HG03457 (cell line): Measurements from ENCODE around the gene TEC.
A peak's percentile ranks its signal among the peaks of the same experiment; 100 is the strongest.

Experiments used
- ATAC-seq: cut with Tn5 transposase; IDR thresholded peaks from one replicate; pipeline ENCODE4 v1.9.1; 2021; ENCODE audit warnings: moderate number of reproducible peaks; ENCODE audit not compliant: unreplicated experiment

The TEC gene

GRCh38 chr4:48269861-48270522, 354 bp upstream of the TEC start:
- peak; percentile 57 for ATAC-seq

DNA sequence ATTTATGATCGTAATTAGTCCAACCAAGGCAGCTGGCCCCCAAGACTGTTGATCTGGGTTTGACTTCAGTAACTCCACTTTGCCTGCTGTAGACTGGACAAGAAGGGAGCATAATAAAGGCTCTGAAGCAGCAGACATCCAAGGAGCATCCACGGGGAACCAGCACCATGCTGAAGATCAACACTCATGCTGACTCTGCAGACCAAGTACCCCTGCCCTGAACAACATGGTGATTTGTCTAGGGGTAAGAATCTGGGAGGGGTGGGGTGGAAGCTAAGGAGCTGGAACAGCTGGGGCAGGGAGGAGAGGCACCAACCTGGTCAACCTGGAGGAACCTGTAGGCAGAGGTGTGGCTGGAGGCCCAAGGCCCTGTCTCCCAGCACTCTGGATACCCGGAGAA, 2.1 kb downstream of the TEC start:
- no peak for ATAC-seq

DNA sequence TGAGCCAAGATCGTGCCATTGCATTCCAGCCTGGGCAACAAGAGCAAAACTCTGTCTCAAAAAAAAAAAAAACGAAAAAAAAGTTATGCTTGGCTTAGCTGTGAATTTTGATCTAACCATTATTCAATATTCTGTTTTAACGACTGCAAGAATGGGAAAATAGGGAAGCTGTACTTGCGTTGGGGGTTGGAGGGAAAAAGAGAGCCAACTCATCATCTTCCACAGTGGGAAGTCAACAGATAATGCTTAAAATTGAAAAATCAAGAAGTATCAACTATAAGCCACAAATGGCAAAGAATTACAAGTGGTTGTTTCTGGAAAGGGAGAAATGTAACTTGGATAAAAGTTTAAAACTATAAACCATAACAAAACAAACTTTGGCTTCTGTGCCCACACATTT, 2.9 kb downstream of the TEC start:
- ATAC-seq: no peak

GRCh38 chr4:48262926-48263325, 6.7 kb downstream of the TEC start:
- ATAC-seq: no peak

DNA sequence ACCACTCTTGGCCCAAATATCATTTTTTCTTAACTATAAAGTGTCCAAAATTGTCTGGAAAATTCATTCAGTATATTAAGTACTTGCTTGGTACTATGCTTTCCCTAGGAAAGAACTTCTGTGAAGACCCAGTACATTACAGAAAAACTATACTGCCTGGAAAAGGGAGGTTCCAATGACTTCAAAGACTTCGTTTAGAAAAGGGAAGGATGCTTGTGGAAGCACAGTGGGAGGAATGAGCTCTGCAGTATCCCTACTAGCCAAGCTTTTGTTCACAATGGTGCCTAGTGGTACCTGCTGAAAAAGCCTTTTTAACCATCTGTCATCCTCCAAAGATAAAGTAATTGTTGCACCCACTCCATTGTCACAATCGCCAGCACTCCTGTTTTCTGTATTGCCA, 7.2 kb downstream of the TEC start:
- no peak for ATAC-seq

- no peak for ATAC-seq
These were observed 8.4 kb downstream of the TEC start for GRCh38 chr4:48261281-48261680.

DNA sequence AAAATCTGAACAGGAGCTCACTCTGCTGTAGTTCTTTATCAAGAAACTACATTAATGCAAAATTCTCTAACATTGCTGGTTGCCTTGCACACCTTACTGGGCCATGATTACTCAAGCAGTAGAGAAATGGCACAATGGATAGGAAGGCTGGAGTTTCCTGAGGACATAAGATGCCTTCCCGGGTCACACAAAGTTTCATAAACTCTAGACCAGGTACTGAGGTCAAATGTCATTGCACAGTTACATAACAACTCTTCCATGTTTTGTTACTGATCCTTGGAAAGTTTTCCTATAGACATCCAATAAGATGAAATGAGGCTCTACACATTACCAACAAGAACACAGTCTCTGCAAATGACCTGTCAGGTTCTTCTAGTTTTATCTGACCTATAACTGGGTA, 9.9 kb downstream of the TEC start:
- ATAC-seq: no peak

DNA sequence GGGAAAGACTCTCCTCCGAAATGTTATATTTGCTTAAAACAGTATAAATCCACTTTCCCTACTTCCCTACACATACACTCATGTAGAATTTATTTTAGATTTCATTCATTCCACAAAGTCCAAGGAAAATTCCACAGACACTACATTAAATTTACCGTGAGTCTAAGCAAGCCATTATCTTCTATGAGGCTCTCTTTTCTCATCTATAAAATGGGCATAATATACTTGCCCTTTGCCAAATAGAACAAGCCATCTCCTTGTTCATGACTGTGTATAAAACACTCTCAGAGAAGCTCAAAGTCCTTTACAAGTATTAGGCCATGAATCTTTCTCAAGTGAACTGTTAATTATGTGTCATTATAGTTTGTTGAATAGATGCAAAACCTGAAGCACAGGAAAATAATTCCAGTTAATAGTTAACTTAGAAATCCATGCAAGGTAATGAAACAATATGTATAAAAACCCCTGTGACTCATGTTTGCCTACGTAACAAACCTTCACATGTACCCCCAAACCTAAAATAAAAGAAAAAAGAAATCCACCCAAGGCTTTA, 10.7 kb downstream of the TEC start:
- ATAC-seq: no peak

- no peak for ATAC-seq
These were observed 13.7 kb downstream of the TEC start for GRCh38 chr4:48255959-48256342.

- ATAC-seq: no peak
These were observed 14.3 kb downstream of the TEC start for GRCh38 chr4:48255072-48255958.

GRCh38 chr4:48254381-48255071, 15.1 kb downstream of the TEC start:
- no peak for ATAC-seq

DNA sequence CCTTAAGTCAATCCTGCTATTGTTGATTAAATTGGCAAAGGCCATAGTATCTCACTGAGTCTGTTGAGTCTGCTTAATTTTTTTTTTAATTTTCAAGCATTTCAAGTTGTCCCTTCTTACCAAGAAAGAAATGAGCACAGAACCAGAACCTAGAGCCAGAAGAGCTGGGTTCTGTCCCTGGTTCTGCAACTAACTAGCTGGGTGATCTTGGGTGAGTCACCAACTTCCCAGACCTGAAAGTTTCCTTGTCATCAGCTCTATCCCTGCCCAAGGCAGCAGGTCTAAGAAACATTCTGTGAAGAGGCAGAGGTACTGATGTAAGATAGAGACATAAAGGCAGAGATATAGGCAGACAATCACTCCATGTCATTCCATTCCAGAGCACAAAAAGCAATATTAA, 17.3 kb downstream of the TEC start:
- no peak for ATAC-seq

DNA sequence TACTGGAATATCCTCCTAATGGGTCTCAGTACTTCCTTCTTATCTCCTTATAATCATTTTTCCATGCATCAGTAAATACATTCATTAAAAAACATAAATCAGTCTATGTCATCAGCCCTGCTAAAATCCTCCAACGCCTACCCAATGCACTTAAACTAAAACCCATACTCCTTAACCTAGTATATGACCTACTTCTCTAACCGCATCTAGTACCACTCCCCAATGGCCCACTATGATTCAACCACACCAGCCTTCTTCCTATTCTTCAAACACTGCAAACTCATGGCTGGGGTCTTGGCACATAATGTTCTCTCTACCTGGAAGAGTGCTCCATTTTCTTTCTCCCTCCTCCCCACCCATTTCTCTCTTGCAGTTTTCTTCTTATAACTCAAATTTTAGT, 18.7 kb downstream of the TEC start:
- ATAC-seq: no peak

- no peak for ATAC-seq
These were observed 19.3 kb downstream of the TEC start for GRCh38 chr4:48250343-48250742.

DNA sequence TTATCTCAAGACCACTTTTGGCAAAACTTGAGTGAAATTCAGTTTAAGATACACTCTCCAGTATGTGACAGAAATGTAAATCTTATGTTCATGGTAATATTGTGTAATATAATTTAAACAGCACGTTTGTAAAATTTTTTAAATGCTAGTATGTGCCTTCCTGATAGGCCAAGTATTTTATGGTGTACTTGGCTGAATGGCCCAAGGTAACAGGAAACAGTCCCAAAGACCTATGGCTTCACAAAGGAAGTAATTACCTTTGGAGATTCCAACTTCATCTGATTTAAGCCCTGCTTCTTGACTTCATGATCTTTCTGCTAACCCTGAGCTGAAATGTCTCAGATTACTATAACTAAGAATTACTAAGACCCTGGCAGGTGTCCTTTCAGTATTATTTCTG, 20.3 kb downstream of the TEC start:
- ATAC-seq: no peak

DNA sequence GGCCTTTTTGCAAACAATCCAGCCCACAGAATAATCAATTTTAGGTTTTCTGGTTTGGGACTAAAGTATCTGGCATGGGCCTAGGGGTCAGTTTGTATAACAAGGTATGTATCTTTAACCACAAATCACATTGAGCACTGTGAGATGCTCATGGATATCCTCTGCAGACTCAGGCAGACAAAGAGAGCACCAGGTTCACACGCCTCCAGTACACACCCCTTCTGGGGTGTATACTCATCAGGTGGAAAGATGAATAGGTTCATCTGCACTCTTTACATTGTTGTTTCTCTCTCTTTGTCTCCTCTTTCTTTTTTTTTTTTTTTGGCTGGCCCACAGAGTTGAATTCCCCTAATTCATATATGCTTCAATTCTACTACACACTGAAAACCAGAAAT, 21.1 kb downstream of the TEC start:
- no peak for ATAC-seq

GRCh38 chr4:48247878-48248558, 21.6 kb downstream of the TEC start:
- ATAC-seq: no peak

DNA sequence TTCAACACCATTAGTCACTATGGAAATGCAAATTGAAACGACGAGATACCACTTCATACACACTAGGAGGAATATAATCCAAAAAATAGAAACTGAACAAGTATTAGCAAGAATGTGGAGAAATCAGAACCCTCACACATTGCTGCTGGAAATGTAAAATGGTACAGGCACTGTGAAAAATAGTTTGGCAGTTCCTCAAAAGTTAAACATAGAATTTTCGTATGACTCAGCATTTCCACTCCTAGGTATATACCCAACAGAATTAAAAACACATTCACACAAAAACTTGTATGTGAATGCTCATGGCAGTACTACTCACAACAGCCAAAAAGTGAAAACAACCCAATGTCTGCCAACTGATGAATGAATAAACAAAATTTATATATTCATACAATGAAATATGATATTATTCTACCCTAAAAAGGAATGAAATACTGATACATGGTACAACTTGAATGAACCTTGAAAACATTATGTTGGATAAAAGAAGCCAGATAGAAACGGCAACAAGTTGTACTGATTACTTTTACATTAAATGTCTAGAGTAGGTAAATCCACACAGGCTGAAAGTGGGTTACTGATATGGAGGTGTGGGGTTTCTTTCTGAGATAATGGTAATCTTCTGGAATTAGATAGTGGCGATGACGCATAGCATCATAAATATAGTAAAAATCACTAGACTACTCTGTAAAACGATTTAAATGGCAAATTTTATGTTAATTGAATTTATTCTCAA, 22.3 kb downstream of the TEC start:
- ATAC-seq: peak; percentile 50

- ATAC-seq: no peak
These were observed 25.0 kb downstream of the TEC start for GRCh38 chr4:48244665-48245064.

DNA sequence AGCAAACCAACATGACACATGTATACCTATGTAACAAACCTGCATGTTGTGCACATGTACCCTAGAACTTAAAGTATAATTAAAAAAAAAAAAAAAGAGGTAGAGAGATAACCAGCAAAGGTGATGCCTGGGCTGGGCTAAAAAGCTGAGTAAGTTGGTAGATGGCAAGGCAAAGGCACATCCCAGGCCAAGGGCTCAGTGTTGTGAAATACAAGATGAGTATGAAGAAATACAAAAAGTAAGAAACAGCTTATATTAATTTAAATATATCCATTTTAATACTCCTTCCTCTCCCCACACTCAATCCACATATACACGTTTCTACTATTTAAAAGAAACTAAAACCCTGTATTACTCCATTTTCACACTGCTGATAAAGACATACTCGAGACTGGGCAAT, 25.8 kb downstream of the TEC start:
- ATAC-seq: no peak
